ENCODE data around the gene CHD5. TPM values are rescaled to one million over a fixed set of nuclear protein-coding genes. Genes with fewer than 3 reads are reported as not detected.

The CHD5 gene
- total RNA-seq, 1 experiment from 2014 or later: 62.9 TPM

DNA sequence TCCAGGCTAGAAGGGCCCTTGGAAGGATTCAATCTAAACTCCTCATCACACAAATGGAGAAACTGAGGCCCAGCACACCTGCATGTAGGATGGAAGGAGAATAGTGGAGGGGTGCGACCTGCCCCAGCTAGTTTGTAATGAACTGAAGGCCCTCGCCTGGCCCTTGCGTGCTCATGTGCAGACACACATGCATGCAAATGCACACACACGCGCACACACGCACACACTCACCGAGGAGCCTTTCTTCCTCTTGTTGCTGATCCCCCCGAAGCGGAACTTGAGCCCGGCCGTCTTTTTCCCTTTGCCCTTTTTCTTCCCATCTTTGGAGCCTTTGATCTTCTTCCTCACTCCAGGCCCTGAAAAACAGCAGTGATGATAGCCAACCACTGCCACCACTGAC, 27.9 kb downstream of the CHD5 start:
- ChIA-PET CTCF (no interaction called here), POLR2A (no interaction called here)
- Histone ChIP-seq H3K4me1 (ENCODE audit: control insufficient read depth, insufficient read depth, low read length) (peaks cover 11% of the 10 kb centered on the region), H3K4me3 (ENCODE audit: low read depth in 2 of 2, low read length in 2 of 2) (no peak overlapping the region), H3K9me3 (ENCODE audit: control insufficient read depth, insufficient read depth, low read depth, low read length) (no peaks in the 10 kb centered on the region), H3K27ac (ENCODE audit: low read length) (no peak overlapping the region), H3K27me3 (ENCODE audit: control insufficient read depth, insufficient read depth, low read length) (no peaks in the 10 kb centered on the region), H3K36me3 (ENCODE audit: control insufficient read depth, insufficient read depth, low read length) (no peaks in the 10 kb centered on the region)
- TF ChIP-seq POLR2AphosphoS5 (IDR thresholded peaks at IDR 0.05; ENCODE audit: low read depth, low read length) (no peak), REST (IDR thresholded peaks at IDR 0.05; ENCODE audit: insufficient read depth in 1 of 2, low read depth in 2 of 2, low read length in 1 of 2) (no peak), SIN3A (IDR thresholded peaks at IDR 0.05; ENCODE audit: borderline replicate concordance, insufficient read depth, low read depth, low read length) (no peak), TCF7L2 (IDR thresholded peaks at IDR 0.05; ENCODE audit: low read depth, low read length) (no peak)
- TF ChIP-seq, protein P1, sequence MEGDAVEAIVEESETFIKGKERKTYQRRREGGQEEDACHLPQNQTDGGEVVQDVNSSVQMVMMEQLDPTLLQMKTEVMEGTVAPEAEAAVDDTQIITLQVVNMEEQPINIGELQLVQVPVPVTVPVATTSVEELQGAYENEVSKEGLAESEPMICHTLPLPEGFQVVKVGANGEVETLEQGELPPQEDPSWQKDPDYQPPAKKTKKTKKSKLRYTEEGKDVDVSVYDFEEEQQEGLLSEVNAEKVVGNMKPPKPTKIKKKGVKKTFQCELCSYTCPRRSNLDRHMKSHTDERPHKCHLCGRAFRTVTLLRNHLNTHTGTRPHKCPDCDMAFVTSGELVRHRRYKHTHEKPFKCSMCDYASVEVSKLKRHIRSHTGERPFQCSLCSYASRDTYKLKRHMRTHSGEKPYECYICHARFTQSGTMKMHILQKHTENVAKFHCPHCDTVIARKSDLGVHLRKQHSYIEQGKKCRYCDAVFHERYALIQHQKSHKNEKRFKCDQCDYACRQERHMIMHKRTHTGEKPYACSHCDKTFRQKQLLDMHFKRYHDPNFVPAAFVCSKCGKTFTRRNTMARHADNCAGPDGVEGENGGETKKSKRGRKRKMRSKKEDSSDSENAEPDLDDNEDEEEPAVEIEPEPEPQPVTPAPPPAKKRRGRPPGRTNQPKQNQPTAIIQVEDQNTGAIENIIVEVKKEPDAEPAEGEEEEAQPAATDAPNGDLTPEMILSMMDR (IDR thresholded peaks at IDR 0.05): no peak
- no peak for DNase-seq (ENCODE audit: low read depth, low spot score)
- in situ Hi-C loops (cut with HindIII; ENCODE audit: low pct_unique_long_range_greater_than_20kb, low sequenced_read_pairs) (no loop called here), intact Hi-C loops (cut with micrococcal nuclease; ENCODE audit: unreplicated experiment) (no loop called here)
- no TSS peak for BruUV-seq (replicated peaks)
- ATAC-seq: no peak

DNA sequence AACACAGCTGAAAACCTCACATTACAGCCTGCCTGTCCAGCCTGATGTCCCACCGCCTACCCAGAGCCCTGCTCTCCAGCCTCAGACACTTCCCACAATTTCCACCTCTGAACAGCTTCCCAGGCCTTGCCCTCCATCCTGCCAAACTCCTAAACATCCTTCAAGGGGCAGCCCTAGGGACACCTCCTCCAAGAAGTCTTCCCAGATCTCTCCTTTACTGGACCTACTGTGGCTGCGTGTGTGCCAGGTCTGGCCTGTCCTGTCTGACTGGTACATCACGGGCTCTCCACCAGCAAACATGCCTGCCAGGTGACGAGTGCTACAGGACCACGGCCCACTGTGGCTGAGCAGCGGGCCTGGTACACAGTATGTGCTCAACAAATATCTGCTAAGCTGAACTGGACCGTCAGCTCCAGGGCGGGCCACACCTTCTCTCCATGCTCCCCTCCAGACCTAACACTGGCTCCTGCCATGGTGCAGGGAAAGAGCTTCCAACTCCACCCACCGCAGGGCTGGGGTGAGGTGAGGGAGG, 28.8 kb downstream of the CHD5 start:
- no peaks in the 10 kb centered on the region for H3K9me3 ChIP-seq (ENCODE audit: control insufficient read depth, insufficient read depth, low read depth, low read length)
- BruUV-seq (replicated peaks): no TSS peak
- no peaks in the 10 kb centered on the region for H3K36me3 ChIP-seq (ENCODE audit: control insufficient read depth, insufficient read depth, low read length)
- peaks cover 2% of the 10 kb centered on the region; the same call in 1 of the 2 replicates for H3K4me1 ChIP-seq (ENCODE audit: control insufficient read depth, insufficient read depth, low read length)
- in situ Hi-C loops (cut with HindIII; ENCODE audit: low pct_unique_long_range_greater_than_20kb, low sequenced_read_pairs) (no loop called here), intact Hi-C loops (cut with micrococcal nuclease; ENCODE audit: unreplicated experiment) (no loop called here)
- no peak overlapping the region for H3K4me3 ChIP-seq (ENCODE audit: low read depth in 2 of 2, low read length in 2 of 2)
- no peaks in the 10 kb centered on the region for H3K27me3 ChIP-seq (ENCODE audit: control insufficient read depth, insufficient read depth, low read length)
- CTCF ChIA-PET: no interaction called here
- ATAC-seq (no peak), DNase-seq (ENCODE audit: low read depth, low spot score) (no peak)
- TF ChIP-seq POLR2AphosphoS5 (IDR thresholded peaks at IDR 0.05; ENCODE audit: low read depth, low read length) (no peak), REST (IDR thresholded peaks at IDR 0.05; ENCODE audit: insufficient read depth in 1 of 2, low read depth in 2 of 2, low read length in 1 of 2) (no peak), SIN3A (IDR thresholded peaks at IDR 0.05; ENCODE audit: borderline replicate concordance, insufficient read depth, low read depth, low read length) (no peak), TCF7L2 (IDR thresholded peaks at IDR 0.05; ENCODE audit: low read depth, low read length) (no peak)
- TF ChIP-seq, protein P1 (IDR thresholded peaks at IDR 0.05): no peak
- POLR2A ChIA-PET: interaction anchor here (0.6 kb wide), 1 partner anchor 341 kb away, joined by 3 read pairs; no protein-coding TSS in a partner anchor
- no peak overlapping the region for H3K27ac ChIP-seq (ENCODE audit: low read length)
